H1 (cell line): Measurements from ENCODE around the gene VAV2. TPM values are rescaled to one million over a fixed set of nuclear protein-coding genes. Genes with fewer than 3 reads are reported as not detected.

Experiments used
- CTCF ChIA-PET: fragments of 300-600 bp; sonication (Branson Sonifier 250); formaldehyde crosslinking; loops from one replicate; lab custom pipeline; 2021; ENCODE audit not compliant: partially characterized antibody; lab: Charles Lee
- POLR2A ChIA-PET: fragments of 300-600 bp; sonication (Branson Sonifier 250); formaldehyde crosslinking; loops from one replicate; lab custom pipeline; 2021; ENCODE audit warnings: inconsistent platforms; ENCODE audit not compliant: partially characterized antibody; lab: Charles Lee
- DNase-seq, 2 experiments: peaks; one replicate each; pipeline versions ENCODE4 v3.0.0 to v3.0.0-alpha.2; 2010 to 2022; ENCODE audit warnings: low spot score in 2 of 2, low read depth in 1 of 2, mixed read lengths in 1 of 2
- FAIRE-seq: peaks from 2 replicates; lab custom pipeline; 2011; peaks lifted over from hg19 to GRCh38; lab: Jason Lieb, UNC
- H2AFZ ChIP-seq: 2 replicates; pipeline ENCODE4 v1.8.1; 2012; ENCODE audit warnings: low read length, inconsistent platforms
- H2AK5ac ChIP-seq: 2 replicates; pipeline ENCODE4 v1.6.1; 2013; ENCODE audit warnings: low read depth, low read length
- H2BK120ac ChIP-seq: replicated peaks from 2 replicates; pipeline ENCODE3; 2013; ENCODE audit warnings: low read depth, low read length, inconsistent platforms
- H2BK12ac ChIP-seq: 2 replicates; pipeline ENCODE4 v1.6.1; 2013; ENCODE audit warnings: low read depth, low read length
- H2BK15ac ChIP-seq: 2 replicates; pipeline ENCODE4 v1.6.1; 2013; ENCODE audit warnings: low read length
- H2BK20ac ChIP-seq: 2 replicates; pipeline ENCODE4 v1.6.1; 2013; ENCODE audit warnings: low read length
- H2BK5ac ChIP-seq: 2 replicates; pipeline ENCODE4 v1.6.1; 2013; ENCODE audit warnings: low read depth, low read length
- H3K14ac ChIP-seq: 2 replicates; pipeline ENCODE4 v1.6.1; 2013; ENCODE audit warnings: inconsistent platforms; ENCODE audit not compliant: insufficient read length
- H3K18ac ChIP-seq: 2 replicates; pipeline ENCODE4 v1.6.1; 2013; ENCODE audit warnings: low read length; ENCODE audit errors: extremely low read depth
- H3K23ac ChIP-seq: 2 replicates; pipeline ENCODE4 v1.6.1; 2013; ENCODE audit warnings: inconsistent platforms; ENCODE audit not compliant: insufficient read length
- H3K23me2 ChIP-seq: 2 replicates; pipeline ENCODE4 v1.6.1; 2013; ENCODE audit warnings: low read depth, low read length
- H3K27ac ChIP-seq: 2 replicates; pipeline ENCODE4 v1.6.1; 2011; ENCODE audit warnings: low read depth, low read length, inconsistent platforms
- H3K27me3 ChIP-seq, 4 experiments: replicated peaks in 1 of 4; 1 replicate in 1 of 4; 2 replicates in 3 of 4; pipeline versions ENCODE4 v1.6.1 to v1.8.1; 2011 to 2013; ENCODE audit warnings: low read length in 3 of 4, mild to moderate bottlenecking in 3 of 4, inconsistent platforms in 2 of 4, mixed read lengths in 2 of 4, moderate library complexity in 1 of 4; ENCODE audit not compliant: control insufficient read depth in 3 of 4, insufficient read depth in 3 of 4; ENCODE audit errors: extremely low read depth in 1 of 4
- H3K36me3 ChIP-seq, 4 experiments: 2 replicates each; pipeline versions ENCODE4 v1.6.1 to v1.8.1; 2011 to 2013; ENCODE audit warnings: mild to moderate bottlenecking in 4 of 4, low read length in 3 of 4, moderate library complexity in 2 of 4, control low read depth in 1 of 4, inconsistent platforms in 1 of 4; ENCODE audit not compliant: insufficient read depth in 4 of 4, control insufficient read depth in 2 of 4
- H3K4ac ChIP-seq: replicated peaks from 2 replicates; pipeline ENCODE3; 2013; ENCODE audit warnings: low read length, low read depth, mixed read lengths, inconsistent platforms; ENCODE audit not compliant: insufficient read length
- H3K4me1 ChIP-seq, 4 experiments: replicated peaks in 1 of 4; 1 replicate in 1 of 4; 2 replicates in 3 of 4; pipeline versions ENCODE4 v1.6.1 to v1.8.1; 2011 to 2013; ENCODE audit warnings: low read length in 3 of 4, inconsistent platforms in 2 of 4, mixed read lengths in 1 of 4; ENCODE audit not compliant: insufficient read depth in 4 of 4, control insufficient read depth in 3 of 4
- H3K4me2 ChIP-seq, 2 experiments: 2 replicates each; pipeline versions ENCODE4 v1.6.1 to v1.8.1; 2011 to 2013; ENCODE audit warnings: low read depth in 2 of 2, low read length in 2 of 2, control low read depth in 1 of 2, inconsistent platforms in 1 of 2, mild to moderate bottlenecking in 1 of 2; ENCODE audit not compliant: insufficient read depth in 1 of 2
- H3K4me3 ChIP-seq, 4 experiments: fragments of 200-600, 300-600 bp in 1 of 4; sonication (generic), shearing (Covaris generic), sonication (Bioruptor Twin) in 1 of 4; 2 replicates each; pipeline versions ENCODE4 v1.5.1 to v1.8.1; 2011 to 2016; ENCODE audit warnings: low read length in 4 of 4, low read depth in 3 of 4, control low read depth in 2 of 4, inconsistent platforms in 2 of 4, mild to moderate bottlenecking in 2 of 4, mixed read lengths in 1 of 4, moderate library complexity in 1 of 4; ENCODE audit not compliant: insufficient read depth in 2 of 4; ENCODE audit errors: extremely low read depth in 1 of 4
- H3K56ac ChIP-seq: replicated peaks from 2 replicates; pipeline ENCODE3; 2013; ENCODE audit warnings: low read depth, mild to moderate bottlenecking, mixed read lengths, low read length, inconsistent platforms; ENCODE audit not compliant: insufficient read length
- H3K79me1 ChIP-seq: 2 replicates; pipeline ENCODE4 v1.6.1; 2013; ENCODE audit warnings: low read depth, low read length, control low read depth
- H3K79me2 ChIP-seq, 2 experiments: 2 replicates each; pipeline versions ENCODE4 v1.6.1 to v1.8.1; 2012 to 2013; ENCODE audit warnings: low read length in 2 of 2, mild to moderate bottlenecking in 2 of 2, inconsistent platforms in 1 of 2; ENCODE audit not compliant: insufficient read depth in 2 of 2, control insufficient read depth in 1 of 2
- H3K9ac ChIP-seq, 4 experiments: replicated peaks in 1 of 4; 1 replicate in 1 of 4; 2 replicates in 3 of 4; pipeline versions ENCODE4 v1.6.1 to v1.8.1; 2011 to 2013; ENCODE audit warnings: low read depth in 3 of 4, low read length in 3 of 4, control low read depth in 2 of 4, mild to moderate bottlenecking in 2 of 4, moderate library complexity in 2 of 4, inconsistent platforms in 1 of 4; ENCODE audit errors: extremely low read depth in 1 of 4
- H3K9me3 ChIP-seq, 2 experiments: 2 replicates each; pipeline versions ENCODE4 v1.6.1 to v1.8.1; 2012 to 2013; ENCODE audit warnings: mild to moderate bottlenecking in 2 of 2, moderate library complexity in 2 of 2, control low read depth in 1 of 2, inconsistent platforms in 1 of 2, low read depth in 1 of 2, low read length in 1 of 2, mixed read lengths in 1 of 2; ENCODE audit not compliant: insufficient read depth in 2 of 2
- H4K20me1 ChIP-seq, 2 experiments: replicated peaks in 1 of 2; 2 replicates each; pipeline versions ENCODE3 to v1.8.1; 2011 to 2013; ENCODE audit warnings: inconsistent platforms in 2 of 2, low read length in 2 of 2, mild to moderate bottlenecking in 1 of 2; ENCODE audit not compliant: insufficient read depth in 2 of 2, control insufficient read depth in 1 of 2
- H4K5ac ChIP-seq: 2 replicates; pipeline ENCODE4 v1.6.1; 2013; ENCODE audit warnings: low read length, low read depth, mixed read lengths, inconsistent platforms; ENCODE audit not compliant: insufficient read length
- H4K8ac ChIP-seq: 2 replicates; pipeline ENCODE4 v1.8.0; 2013; ENCODE audit warnings: mild to moderate bottlenecking, moderate library complexity, low read length, inconsistent platforms; ENCODE audit not compliant: insufficient read depth; ENCODE audit errors: extremely low read depth
- H4K91ac ChIP-seq: replicated peaks from 2 replicates; pipeline ENCODE3; 2013; ENCODE audit warnings: low read length, mixed read lengths, inconsistent platforms; ENCODE audit not compliant: insufficient read length
- ATF3 ChIP-seq: IDR thresholded peaks from 2 replicates; pipeline ENCODE4 v1.6.1; 2011; ENCODE audit warnings: low read depth, mild to moderate bottlenecking, low read length; ENCODE audit not compliant: insufficient read depth
- BACH1 ChIP-seq: IDR thresholded peaks from 2 replicates; pipeline ENCODE4 v1.6.1; 2012; ENCODE audit warnings: low read length, improper control_type of control experiment
- CBX5 ChIP-seq: fragments of 300-800, 300-1000 bp; sonication (generic); IDR thresholded peaks from 2 replicates; pipeline ENCODE4 v1.7.1; 2016; ENCODE audit warnings: antibody characterized with exemption, low read length, low read depth
- CEBPB ChIP-seq: IDR thresholded peaks from 2 replicates; pipeline ENCODE4 v1.6.1; 2012; ENCODE audit warnings: low read depth, low read length
- CHD2 ChIP-seq: IDR thresholded peaks from 2 replicates; pipeline ENCODE4 v1.6.1; 2012; ENCODE audit warnings: low read length, improper control_type of control experiment
- GTF2F1 ChIP-seq: IDR thresholded peaks from 2 replicates; pipeline ENCODE4 v1.6.1; 2012; ENCODE audit warnings: low read depth, low read length, improper control_type of control experiment, borderline replicate concordance
- HDAC6 ChIP-seq: IDR thresholded peaks from one replicate; pipeline ENCODE4 v1.7.1; 2012; ENCODE audit warnings: low read depth, mild to moderate bottlenecking, inconsistent platforms, low read length, moderate library complexity
- JUN ChIP-seq: IDR thresholded peaks from 2 replicates; pipeline ENCODE4 v1.6.1; 2011; ENCODE audit warnings: low read depth, mild to moderate bottlenecking, improper control_type of control experiment, low read length
- POLR2A ChIP-seq, 2 experiments: IDR thresholded peaks; 1 replicate in 1 of 2; 2 replicates in 1 of 2; pipeline ENCODE4 v1.6.1; 2011; ENCODE audit warnings: low read depth in 2 of 2, low read length in 2 of 2, mild to moderate bottlenecking in 2 of 2; ENCODE audit errors: control extremely low read depth in 1 of 2
- POLR2AphosphoS5 ChIP-seq: IDR thresholded peaks from 2 replicates; pipeline ENCODE4 v1.6.1; 2011; ENCODE audit warnings: low read depth, low read length
- RFX5 ChIP-seq: IDR thresholded peaks from 2 replicates; pipeline ENCODE4 v1.6.1; 2011; ENCODE audit warnings: low read depth, low read length, improper control_type of control experiment, borderline replicate concordance
- SUZ12 ChIP-seq: fragments of 200-600 bp; sonication (generic); IDR thresholded peaks from 2 replicates; pipeline ENCODE4 v1.6.1; 2012; ENCODE audit warnings: mild to moderate bottlenecking, inconsistent platforms, low read length, moderate library complexity, mixed read lengths
- TAF7 ChIP-seq: optimal IDR thresholded peaks from 2 replicates; pipeline ENCODE3; 2011; ENCODE audit warnings: low read depth, mild to moderate bottlenecking, inconsistent platforms, low read length, moderate library complexity, borderline replicate concordance
- TEAD4 ChIP-seq: IDR thresholded peaks from 2 replicates; pipeline ENCODE4 v1.6.1; 2012; ENCODE audit warnings: low read depth, low read length, inconsistent platforms, mixed read lengths
- YY1 ChIP-seq: IDR thresholded peaks from 2 replicates; pipeline ENCODE4 v1.6.1; 2011; ENCODE audit warnings: low read depth, mild to moderate bottlenecking, low read length
- ZNF274 ChIP-seq: IDR thresholded peaks from 2 replicates; pipeline ENCODE4 v1.7.0; 2012; ENCODE audit warnings: low read length, borderline replicate concordance; ENCODE audit errors: extremely low read depth
- WGBS, 2 experiments: shearing (Covaris generic) in 1 of 2; methylation state at CpG; one replicate each; pipeline versions ENCODE4 v1.1.6 to v1.1.7; 2013 to 2015; ENCODE audit warnings: low lambda C conversion rate in 2 of 2, mixed read lengths in 2 of 2, inconsistent platforms in 1 of 2, low coverage in 1 of 2, missing lambda C conversion rate in 1 of 2; ENCODE audit not compliant: insufficient replicate concordance in 2 of 2, insufficient coverage in 1 of 2, insufficient read length in 1 of 2; ENCODE audit errors: extremely low coverage in 1 of 2, missing lambda C conversion rate in 1 of 2; 5-methylcytosine and 5-hydroxymethylcytosine counted together
- polyA plus RNA-seq, 7 experiments: library from polyadenylated mRNA; depleted of rRNA in 3 of 7; stranded (reverse) in 5 of 7; unstranded in 2 of 7; fragments of >200 nt in 5 of 7; fragments of 200-250 nt in 2 of 7; gene quantifications; 1 replicate in 5 of 7; 2 replicates in 1 of 7; 4 replicates in 1 of 7; pipeline versions ENCODE4 v1.2.1 to v1.2.3, GENCODE V29; 2011 to 2013; ENCODE audit warnings: missing spikeins in 2 of 7, mixed read lengths in 2 of 7
- total RNA-seq: library from RNA; stranded (reverse); fragmentation: NEBNext Ultra II Directional; extraction: Animal tissue kit (Norgen Biotek cat#: 25700); gene quantifications from 2 replicates; pipeline ENCODE4 v1.2.1, GENCODE V29; 2021

Gene VAV2
- total and polyA plus RNA-seq, 2 of the 8 experiments (the other 6 are each of a cell fraction or from before 2014, with no cell fraction given) = 13.6 to 37.6 TPM

DNA sequence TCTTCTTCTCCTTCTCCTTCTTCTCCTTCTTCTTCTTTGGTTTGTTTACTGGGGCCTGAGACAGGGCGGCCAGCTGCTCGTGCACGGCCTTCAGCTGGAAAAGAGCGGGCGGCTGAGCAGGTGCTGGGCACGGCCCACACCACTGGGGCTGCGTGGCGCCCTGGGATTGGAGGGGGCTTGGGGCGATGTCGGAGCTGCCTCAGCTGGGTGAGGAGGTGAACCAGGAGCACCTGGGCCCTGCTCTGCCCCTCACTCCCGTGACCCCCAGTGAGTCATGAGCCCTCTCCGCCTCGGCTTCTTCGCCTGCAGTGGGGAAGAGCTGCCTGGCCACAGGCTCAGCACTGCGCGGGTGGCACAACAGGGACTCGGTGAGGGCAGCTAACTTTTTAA lies 48.0 kb upstream of the VAV2 start:
- H4K5ac ChIP-seq = no peak overlapping the region
- no peak for TF ChIP-seq CEBPB
- TF ChIP-seq YY1 = no peak
- no peak for TF ChIP-seq SUZ12
- TF ChIP-seq ATF3 = no peak
- TF ChIP-seq TEAD4 = no peak
- no peak for TF ChIP-seq ZNF274
- no peak for TF ChIP-seq POLR2A (IDR thresholded peaks at IDR 0.05; ENCODE audit: control extremely low read depth in 1 of 2, low read depth in 2 of 2, low read length in 2 of 2)
- TF ChIP-seq HDAC6 = no peak
- no peak for TF ChIP-seq POLR2AphosphoS5
- TF ChIP-seq JUN = no peak
- no peak for TF ChIP-seq GTF2F1
- TF ChIP-seq BACH1 = no peak
- no peak for TF ChIP-seq RFX5
- no peak for TF ChIP-seq CHD2
- no peak for TF ChIP-seq TAF7
- TF ChIP-seq CBX5 = no peak

More for the DNA sequence above, 48.0 kb upstream of the VAV2 start:
- FAIRE-seq (no peak), DNase-seq (no peak)
- ChIA-PET CTCF (interaction anchor here (2.2 kb wide), 1 partner anchor 19 kb away, joined by 4 read pairs; no protein-coding TSS in a partner anchor), POLR2A (interaction anchor here (1.4 to 2.6 kb wide), 2 partner anchors 11 to 12 kb away, joined by 4 to 11 read pairs; no protein-coding TSS in a partner anchor)
- Histone ChIP-seq H2BK15ac (no peak overlapping the region), H2AK5ac (no peak overlapping the region), H4K8ac (no peak overlapping the region), H3K14ac (no peak overlapping the region), H3K23ac (no peak overlapping the region), H3K4me1 (no peaks in the 10 kb centered on the region; a peak in 1 of 7 replicates), H4K20me1 (peaks cover 6 to 9% of the 10 kb centered on the region in 2 experiments), H3K27me3 (no peaks in the 10 kb centered on the region), H3K9ac (no peak overlapping the region), H2BK5ac (no peak overlapping the region), H3K27ac (no peak overlapping the region), H2BK120ac (no peak overlapping the region), H2BK20ac (no peak overlapping the region), H3K18ac (no peak overlapping the region), H2AFZ (no peak overlapping the region), H3K36me3 (peaks cover 30 to 66% (median 49%) of the 10 kb centered on the region in 4 experiments), H3K4ac (no peak overlapping the region), H3K4me3 (no peak overlapping the region), H3K56ac (no peak overlapping the region), H2BK12ac (no peak overlapping the region), H3K23me2 (no peaks in the 10 kb centered on the region), H3K79me2 (no peaks in the 10 kb centered on the region), H4K91ac (no peak overlapping the region), H3K79me1 (peaks cover 2% of the 10 kb centered on the region; the same call in 1 of the 2 replicates), H3K9me3 (no peaks in the 10 kb centered on the region), H3K4me2 (no peak overlapping the region)
- 93% methylated on average over 17 of the region's 17 CpGs; no CpG with 5 or more reads in 1 of the 2 experiments for WGBS, 2 experiments
